Erythroblast (primary cell): ENCODE measurements around the gene SPO11.

Experiments
- GATA1 ChIP-seq: IDR thresholded peaks from 2 replicates; pipeline ENCODE4 v1.6.1; 2011; ENCODE audit warnings: low read depth, mild to moderate bottlenecking, control low read depth, low read length, moderate library complexity
- POLR2A ChIP-seq: IDR thresholded peaks from 2 replicates; pipeline ENCODE4 v1.6.1; 2011; ENCODE audit warnings: mild to moderate bottlenecking, low read length

GRCh38 chr20:57330998-57331397 lies 1.4 kb downstream of the SPO11 start:
- TF ChIP-seq POLR2A (no peak), GATA1 (no peak)
